Panc1 (cell line): ENCODE results near the gene C11orf54. TPM values are rescaled to one million over a fixed set of nuclear protein-coding genes. Genes with fewer than 3 reads are reported as not detected.

Experiments
- ATAC-seq: fragments of 200-7000 bp; cut with Tn5 transposase; 2 replicates; pipeline ENCODE4 v1.9.1; 2020; ENCODE audit warnings: mild to moderate bottlenecking, moderate library complexity
- BruUV-seq: library from RNA; stranded (reverse); fragments of 400-500 nt; replicated peaks from 2 replicates; lab custom pipeline; 2021; lab: Mats Ljungman, UMichigan
- CTCF ChIA-PET: fragments of 300-600 bp; sonication (Branson Sonifier 250); formaldehyde crosslinking; loops from one replicate; lab custom pipeline; 2022; ENCODE audit warnings: antibody characterized with exemption; lab: Charles Lee
- POLR2A ChIA-PET: fragments of 300-600 bp; sonication (Branson Sonifier 250); formaldehyde crosslinking; loops from one replicate; lab custom pipeline; 2022; ENCODE audit warnings: antibody characterized with exemption; lab: Charles Lee
- DNase-seq: peaks from one replicate; pipeline ENCODE4 v3.0.0-alpha.2; 2010; ENCODE audit warnings: low read depth, low spot score
- H3K27ac ChIP-seq: 2 replicates; pipeline ENCODE4 v1.5.1; 2011; ENCODE audit warnings: mild to moderate bottlenecking, low read length, inconsistent platforms
- H3K27me3 ChIP-seq: fragments of 200-500 bp; sonication (Bioruptor generic); 2 replicates; pipeline ENCODE4 v1.6.0; 2014; ENCODE audit warnings: low read length, inconsistent platforms; ENCODE audit not compliant: control insufficient read depth, insufficient read depth
- H3K36me3 ChIP-seq: fragments of 200-500 bp; sonication (Bioruptor generic); 2 replicates; pipeline ENCODE4 v1.5.1; 2014; ENCODE audit warnings: inconsistent platforms, mild to moderate bottlenecking, low read length, moderate library complexity; ENCODE audit not compliant: control insufficient read depth, insufficient read depth
- H3K4me1 ChIP-seq: 2 replicates; pipeline ENCODE4 v1.5.1; 2011; ENCODE audit warnings: inconsistent platforms, mild to moderate bottlenecking, low read length, moderate library complexity; ENCODE audit not compliant: control insufficient read depth, insufficient read depth
- H3K4me3 ChIP-seq, 2 experiments: 2 replicates each; pipeline ENCODE4 v1.5.1; 2011 to 2012; ENCODE audit warnings: low read depth in 2 of 2, low read length in 2 of 2, mild to moderate bottlenecking in 2 of 2, inconsistent platforms in 1 of 2, moderate library complexity in 1 of 2
- H3K9me3 ChIP-seq: fragments of 200-500 bp; sonication (Bioruptor generic); 2 replicates; pipeline ENCODE4 v1.5.1; 2014; ENCODE audit warnings: low read depth, mild to moderate bottlenecking, inconsistent platforms, low read length, moderate library complexity; ENCODE audit not compliant: control insufficient read depth, insufficient read depth
- CTCF ChIP-seq: fragments of 450-650 bp; IDR thresholded peaks from 2 replicates; pipeline ENCODE4 v1.5.1; 2017; ENCODE audit warnings: mild to moderate bottlenecking
- POLR2AphosphoS5 ChIP-seq: IDR thresholded peaks from 2 replicates; pipeline ENCODE4 v1.6.1; 2012; ENCODE audit warnings: mild to moderate bottlenecking, low read depth, low read length, moderate library complexity
- REST ChIP-seq, 2 experiments: IDR thresholded peaks; 2 replicates each; pipeline ENCODE4 v1.6.1; 2011 to 2012; ENCODE audit warnings: low read depth in 2 of 2, control low read depth in 1 of 2, low read length in 1 of 2, mild to moderate bottlenecking in 1 of 2, moderate library complexity in 1 of 2; ENCODE audit not compliant: insufficient read depth in 1 of 2
- SIN3A ChIP-seq: IDR thresholded peaks from 2 replicates; pipeline ENCODE4 v1.6.1; 2012; ENCODE audit warnings: low read depth, mild to moderate bottlenecking, low read length, moderate library complexity, borderline replicate concordance; ENCODE audit not compliant: insufficient read depth
- TCF7L2 ChIP-seq: IDR thresholded peaks from 2 replicates; pipeline ENCODE4 v1.6.1; 2011; ENCODE audit warnings: mild to moderate bottlenecking, low read depth, low read length, inconsistent platforms
- in situ Hi-C: cut with HindIII; loops from 2 replicates; pipeline ENCODE4 v1.10.0; 2016; ENCODE audit warnings: low sequenced_read_pairs, low pct_unique_long_range_greater_than_20kb
- intact Hi-C: fragments of 100-400 bp; cut with micrococcal nuclease; formaldehyde crosslinking; loops from one replicate; pipeline ENCODE4 v1.10.0; 2022; ENCODE audit not compliant: unreplicated experiment
- total RNA-seq: library from RNA; stranded (reverse); gene quantifications from one replicate; pipeline ENCODE4 v1.2.1, GENCODE V29; 2021; ENCODE audit not compliant: unreplicated experiment

Gene C11orf54
- total RNA-seq, 1 experiment from 2014 or later, result 31.0 TPM

- in situ Hi-C loops (no loop called here), intact Hi-C loops (no loop called here)
- TF ChIP-seq POLR2AphosphoS5 (no peak), SIN3A (no peak), TCF7L2 (no peak), REST (IDR thresholded peaks at IDR 0.05; ENCODE audit: insufficient read depth in 1 of 2, low read depth in 2 of 2, low read length in 1 of 2) (no peak), CTCF (no peak)
- ChIA-PET CTCF (no interaction called here), POLR2A (no interaction called here)
- no peak for ATAC-seq
- Histone ChIP-seq H3K9me3 (no peaks in the 10 kb centered on the region), H3K36me3 (no peaks in the 10 kb centered on the region), H3K4me1 (peaks cover 21% of the 10 kb centered on the region), H3K27ac (no peak overlapping the region), H3K27me3 (no peaks in the 10 kb centered on the region), H3K4me3 (no peak overlapping the region)
- no TSS peak for BruUV-seq
- DNase-seq, result no peak
These were observed 5.7 kb downstream of the C11orf54 start for GRCh38 chr11:93747122-93747521.

- DNase-seq (no peak), ATAC-seq (no peak)
- in situ Hi-C loops (no loop called here), intact Hi-C loops (no loop called here)
- ChIA-PET CTCF (no interaction called here), POLR2A (interaction anchor here (0.7 kb wide), 1 partner anchor 674 kb away, joined by 12 read pairs; no protein-coding TSS in a partner anchor)
- H3K36me3 ChIP-seq, result no peaks in the 10 kb centered on the region
- no peaks in the 10 kb centered on the region for H3K9me3 ChIP-seq
- no peaks in the 10 kb centered on the region; the same call in 1 of the 2 replicates for H3K4me1 ChIP-seq
- no peak overlapping the region for H3K4me3 ChIP-seq
- TF ChIP-seq POLR2AphosphoS5 (no peak), TCF7L2 (no peak), REST (IDR thresholded peaks at IDR 0.05; ENCODE audit: insufficient read depth in 1 of 2, low read depth in 2 of 2, low read length in 1 of 2) (no peak), SIN3A (no peak), CTCF (no peak)
- H3K27me3 ChIP-seq, result no peaks in the 10 kb centered on the region
- BruUV-seq, result no TSS peak
- H3K27ac ChIP-seq, result no peak overlapping the region
These were observed 9.5 kb downstream of the C11orf54 start for GRCh38 chr11:93751001-93751400.
